Ovary (tissue), 9 donors: ENCODE data around the gene C1QTNF1. TPM values are rescaled to one million over a fixed set of nuclear protein-coding genes. Genes with fewer than 3 reads are reported as not detected.

Experiments
- DNase-seq, 5 donors: peaks; one replicate each; pipeline ENCODE4 v3.0.0-alpha.2; 2019 to 2020
- H3K27ac ChIP-seq, 2 donors: fragments of 200-600 bp; one replicate each; pipeline versions ENCODE4 v1.5.1 to v1.8.0; 2019 to 2022
- H3K27me3 ChIP-seq: fragments of 200-600 bp; one replicate; pipeline ENCODE4 v1.8.0; 2022
- H3K36me3 ChIP-seq: fragments of 200-600 bp; sonication (generic); one replicate; pipeline ENCODE4 v1.5.1; 2019
- H3K4me1 ChIP-seq: one replicate; pipeline ENCODE4 v1.8.1; 2013; ENCODE audit warnings: mild to moderate bottlenecking, moderate library complexity; ENCODE audit not compliant: insufficient read depth
- H3K4me3 ChIP-seq: fragments of 200-600 bp; sonication (generic); one replicate; pipeline ENCODE4 v1.5.1; 2017
- H3K9me3 ChIP-seq, 2 donors: fragments of 200-600 bp in 1 of 2; sonication (generic) in 1 of 2; one replicate each; pipeline versions ENCODE4 v1.5.1 to v1.8.1; 2013 to 2019; ENCODE audit warnings: mild to moderate bottlenecking in 1 of 2, moderate library complexity in 1 of 2
- CTCF ChIP-seq, 3 donors: fragments of 450-650 bp in 2 of 3; fragments of 200-600 bp in 1 of 3; IDR thresholded peaks; one replicate each; pipeline versions ENCODE4 v1.5.1 to v1.8.0; 2016 to 2022; ENCODE audit warnings: antibody characterized with exemption in 3 of 3, mild to moderate bottlenecking in 1 of 3
- EP300 ChIP-seq: sonication (generic); formaldehyde crosslinking; IDR thresholded peaks from one replicate; pipeline ENCODE4 v1.6.1; 2017; ENCODE audit warnings: antibody characterized with exemption
- POLR2A ChIP-seq: fragments of 450-650 bp; IDR thresholded peaks from one replicate; pipeline ENCODE4 v1.6.1; 2017; ENCODE audit warnings: antibody characterized with exemption, mild to moderate bottlenecking, moderate library complexity
- WGBS, 3 donors: extraction: QIAGEN DNeasy Blood & Tissue Kit in 1 of 3; methylation state at CpG; one replicate each; pipeline versions ENCODE4 v1.1.5 to v1.1.7; 2013 to 2017; 5-methylcytosine and 5-hydroxymethylcytosine counted together
- intact Hi-C, 4 donors: fragments of 100-400 bp; cut with DNase I; formaldehyde crosslinking; loops; one replicate each; pipeline versions ENCODE4 v1.11.0 to v1.15.1; 2022 to 2023
- polyA plus RNA-seq, 2 donors: library from polyadenylated mRNA; stranded (reverse); fragments of 200-250 nt in 1 of 2; fragments of 350-450 nt in 1 of 2; fragmentation: Illumina TruSeq in 1 of 2; extraction: RNeasy Lipid Tissue Mini Kit (QIAGEN cat#74804) in 1 of 2; gene quantifications; one replicate each; pipeline ENCODE4 v1.2.3, GENCODE V29; 2013 to 2014
- total RNA-seq, 7 donors: library from RNA; depleted of rRNA in 2 of 7; stranded (reverse); fragments of >200 nt in 2 of 7; fragmentation: NEBNext Ultra II Directional in 3 of 7; extraction: Animal tissue kit (Norgen Biotek cat#: 25700) in 3 of 7; gene quantifications; one replicate each; pipeline versions ENCODE4 v1.1.0 to v1.2.4, GENCODE V29; 2016 to 2023
- donor health status: DM: no; HTN: no; CAD: no; lungs with moderate emphysema.
- donor health status: DM: no; HTN: no; CAD: no.
- donor health status: Bipolar disorder and iron deficiency.
- donor health status: DM: yes; HTN: yes; CAD: no.
- donor health status: DM: no; HTN: no; CAD: no.
- donor health status: DM: yes; HTN: yes; CAD: no.

Gene C1QTNF1
- total and polyA plus RNA-seq, 9 donors = 17.9 to 85.9 (median 53.5) TPM

- intact Hi-C loops = no loop called here
Observed at GRCh38 chr17:79074649-79075445, 50.9 kb downstream of the C1QTNF1 start, which contains the start of gene ENGASE. Gene ENGASE, plus strand, starts transcription at chr17:79074824. Its CDS starts 121 bp downstream, at chr17:79074945.

GRCh38 chr17:79075446-79075750 is 51.4 kb downstream of the C1QTNF1 start:
- H3K4me3 ChIP-seq = peak overlapping the region; percentile 81
- H3K9me3 ChIP-seq = no peaks in the 10 kb centered on the region
- intact Hi-C loops = no loop called here
- DNase-seq = no peak
- no peaks in the 10 kb centered on the region for H3K27me3 ChIP-seq
- peak overlapping the region; percentile 83 to 93 for H3K27ac ChIP-seq
- no peaks in the 10 kb centered on the region for H3K36me3 ChIP-seq
- TF ChIP-seq POLR2A (no peak), EP300 (no peak), CTCF (IDR thresholded peaks at IDR 0.05) (no peak)
- WGBS, 3 donors = 6 to 14% (median 7%) methylated on average over 6 of the region's 6 CpGs
- peaks cover 2% of the 10 kb centered on the region for H3K4me1 ChIP-seq

More at GRCh38 chr17:79074649-79075445, 50.9 kb downstream of the C1QTNF1 start, which contains the start of gene ENGASE:
- peak; percentile 88 to 93 (median 91) for DNase-seq
- peaks cover 2% of the 10 kb centered on the region for H3K4me1 ChIP-seq
- no peaks in the 10 kb centered on the region for H3K27me3 ChIP-seq
- peak within 1 kb of the TSS; percentile 81 for H3K4me3 ChIP-seq
- H3K36me3 ChIP-seq = no peaks in the 10 kb centered on the region
- H3K9me3 ChIP-seq = no peaks in the 10 kb centered on the region
- peak within 1 kb of the TSS; percentile 83 to 93 for H3K27ac ChIP-seq
- TF ChIP-seq POLR2A (peak; percentile 4), CTCF (IDR thresholded peaks at IDR 0.05) (no peak)
- WGBS, 3 donors = 0 to 2% (median 1%) methylated on average over 49 to 106 of the region's 106 CpGs

- no peaks in the 10 kb centered on the region for H3K27me3 ChIP-seq
- H3K4me1 ChIP-seq = peaks cover 2% of the 10 kb centered on the region
- peak overlapping the region; percentile 83 to 93 for H3K27ac ChIP-seq
- WGBS, 3 donors = 76 to 81% (median 81%) methylated on average over 9 of the region's 9 CpGs
- intact Hi-C loops = loop anchor here in 1 of 4 donors (2.0 kb wide), 1 partner anchor 21 kb away; no protein-coding TSS in a partner anchor
- H3K9me3 ChIP-seq = no peaks in the 10 kb centered on the region
- no peak for TF ChIP-seq CTCF (IDR thresholded peaks at IDR 0.05)
- no peak for TF ChIP-seq EP300
- no peak for TF ChIP-seq POLR2A
- DNase-seq = peak in 1 of 5 donors; percentile 28
- peak overlapping the region; percentile 81 for H3K4me3 ChIP-seq
- no peaks in the 10 kb centered on the region for H3K36me3 ChIP-seq
Observed at GRCh38 chr17:79075861-79076406, 52.0 kb downstream of the C1QTNF1 start.

GRCh38 chr17:79077587-79077986 is 53.6 kb downstream of the C1QTNF1 start:
- no peaks in the 10 kb centered on the region for H3K27me3 ChIP-seq
- H3K4me3 ChIP-seq = no peak overlapping the region
- intact Hi-C loops = loop anchor here in 1 of 4 donors (2.0 kb wide), 1 partner anchor 23 kb away; no protein-coding TSS in a partner anchor
- 80 to 84% (median 80%) methylated on average over 12 of the region's 12 CpGs for WGBS, 3 donors
- H3K27ac ChIP-seq = no peak overlapping the region
- H3K4me1 ChIP-seq = peaks cover 2% of the 10 kb centered on the region
- no peaks in the 10 kb centered on the region for H3K9me3 ChIP-seq
- no peaks in the 10 kb centered on the region for H3K36me3 ChIP-seq
- TF ChIP-seq POLR2A = no peak
- no peak for TF ChIP-seq EP300
- TF ChIP-seq CTCF (IDR thresholded peaks at IDR 0.05) = no peak
- DNase-seq = peak in 1 of 5 donors; percentile 38
